ENCODE results near the gene GPR68.

The GPR68 gene

GRCh38 chr14:91197631-91198030, 46.9 kb downstream of the GPR68 start:
- H3K27ac ChIP-seq = no peak overlapping the region
- TF ChIP-seq CTCF (conservative IDR thresholded peaks at IDR 0.05) = no peak

- H3K27ac ChIP-seq = no peak overlapping the region
- no peak for TF ChIP-seq CTCF (conservative IDR thresholded peaks at IDR 0.05)
Measured at GRCh38 chr14:91195881-91196280, 48.6 kb downstream of the GPR68 start.

DNA sequence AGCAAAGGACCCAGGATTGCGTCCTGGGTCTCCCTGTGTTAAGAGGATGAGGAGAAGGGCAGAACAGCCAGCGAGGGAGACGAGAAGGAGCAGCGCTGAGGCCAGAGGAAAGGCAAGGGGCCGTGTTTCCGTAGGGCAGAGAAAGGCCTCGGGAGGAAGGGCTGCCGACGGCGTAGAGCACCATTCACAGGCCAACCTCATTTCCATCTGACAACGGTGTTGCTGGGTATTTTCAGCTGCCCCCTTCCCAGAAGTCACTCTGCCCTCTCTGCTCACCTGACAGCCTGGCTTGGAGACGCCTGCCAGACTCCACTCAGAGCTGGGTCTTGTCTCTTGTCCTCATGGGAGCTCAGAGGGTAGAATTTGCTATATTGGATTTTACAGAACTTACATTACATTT, 51.4 kb downstream of the GPR68 start:
- no peak overlapping the region for H3K27ac ChIP-seq
- TF ChIP-seq CTCF (conservative IDR thresholded peaks at IDR 0.05) = no peak

DNA sequence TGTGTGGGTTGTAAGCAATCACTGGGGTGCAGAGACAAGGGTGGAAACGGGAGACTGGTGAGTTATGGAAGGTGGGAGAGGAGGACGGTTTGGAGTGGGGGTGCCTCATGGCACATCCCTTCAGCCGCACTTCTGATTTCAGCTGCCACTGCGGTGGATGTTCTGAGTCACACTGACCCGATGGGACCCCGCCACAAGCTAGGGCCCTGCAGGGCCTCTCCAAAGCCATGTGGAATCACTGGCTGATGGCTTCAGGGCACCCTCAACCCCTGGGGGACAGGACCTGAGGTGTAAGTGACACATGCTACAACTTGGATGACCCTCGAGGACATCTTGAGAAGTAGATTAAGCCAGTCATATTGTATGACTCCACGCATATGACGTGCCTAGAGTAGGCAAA, 53.7 kb downstream of the GPR68 start:
- no peak for TF ChIP-seq CTCF (conservative IDR thresholded peaks at IDR 0.05)
- H3K27ac ChIP-seq = no peak overlapping the region

- TF ChIP-seq CTCF (conservative IDR thresholded peaks at IDR 0.05) = no peak
- no peak overlapping the region for H3K27ac ChIP-seq
Measured at GRCh38 chr14:91187271-91187670, 57.2 kb downstream of the GPR68 start.

GRCh38 chr14:91186515-91187066, 57.9 kb downstream of the GPR68 start:
- no peak for TF ChIP-seq CTCF (conservative IDR thresholded peaks at IDR 0.05)
- no peak overlapping the region for H3K27ac ChIP-seq

DNA sequence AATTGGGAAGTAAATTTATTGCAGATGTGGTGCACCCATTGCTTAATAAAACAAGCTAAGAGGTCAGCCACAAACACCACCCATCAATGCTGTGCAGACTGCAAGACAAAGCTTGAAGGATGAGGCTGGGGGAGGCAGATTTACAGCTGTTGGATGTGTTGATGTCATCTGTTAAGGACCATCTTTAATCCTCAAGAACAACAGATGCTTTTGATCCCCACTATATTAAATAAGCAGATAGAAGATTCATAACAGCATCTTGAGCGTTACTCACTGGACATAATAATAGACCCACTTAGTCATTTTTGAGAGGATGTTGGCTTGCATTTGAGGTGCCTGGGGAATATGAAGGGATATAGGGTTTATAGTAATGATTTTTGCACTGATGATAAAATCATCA, 58.8 kb downstream of the GPR68 start:
- no peak overlapping the region for H3K27ac ChIP-seq
- TF ChIP-seq CTCF (conservative IDR thresholded peaks at IDR 0.05) = no peak

All from VCaP (cell line).